Measurements from ENCODE around the gene TSPO2. TPM values are rescaled to one million over a fixed set of nuclear protein-coding genes. Genes with fewer than 3 reads are reported as not detected.

Gene TSPO2
- total RNA-seq, 3 donors from 2014 or later = not detected

DNA sequence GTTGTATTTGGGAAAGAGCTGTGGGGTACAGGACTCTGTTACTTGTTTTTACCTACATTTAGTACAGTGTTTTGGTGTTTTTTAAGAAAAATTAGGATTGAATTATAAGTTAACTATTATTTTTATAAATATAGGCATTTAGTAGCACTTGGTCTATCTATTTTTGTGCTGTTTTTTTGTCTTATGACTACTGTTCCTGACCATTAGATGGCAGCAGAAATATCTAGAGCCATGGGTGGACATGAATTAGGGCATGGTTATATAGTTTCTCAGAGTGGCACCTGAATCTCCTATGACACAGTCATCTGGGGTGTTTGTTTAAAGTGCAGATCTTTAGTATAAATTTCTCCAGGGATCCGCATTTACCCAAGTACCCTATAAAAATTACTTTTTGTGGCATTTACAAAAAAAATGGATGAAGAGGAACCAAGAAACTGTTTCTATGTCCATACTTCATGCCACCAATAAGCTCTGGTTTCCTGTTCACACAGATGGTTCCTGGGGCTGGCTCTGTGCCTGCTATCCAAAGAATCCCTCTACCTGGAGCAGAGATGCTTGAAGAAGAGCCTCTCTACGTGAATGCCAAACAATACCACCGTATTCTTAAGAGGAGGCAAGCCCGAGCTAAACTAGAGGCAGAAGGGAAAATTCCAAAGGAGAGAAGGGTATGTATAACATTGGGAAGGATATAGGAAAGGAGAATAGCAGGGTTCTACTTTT lies 50.3 kb downstream of the TSPO2 start:
- peaks cover 5% of the 10 kb centered on the region for H3K36me3 ChIP-seq
- no peak overlapping the region for H3K27ac ChIP-seq
- no peak for DNase-seq (ENCODE audit: low spot score in 2 of 2)

DNA sequence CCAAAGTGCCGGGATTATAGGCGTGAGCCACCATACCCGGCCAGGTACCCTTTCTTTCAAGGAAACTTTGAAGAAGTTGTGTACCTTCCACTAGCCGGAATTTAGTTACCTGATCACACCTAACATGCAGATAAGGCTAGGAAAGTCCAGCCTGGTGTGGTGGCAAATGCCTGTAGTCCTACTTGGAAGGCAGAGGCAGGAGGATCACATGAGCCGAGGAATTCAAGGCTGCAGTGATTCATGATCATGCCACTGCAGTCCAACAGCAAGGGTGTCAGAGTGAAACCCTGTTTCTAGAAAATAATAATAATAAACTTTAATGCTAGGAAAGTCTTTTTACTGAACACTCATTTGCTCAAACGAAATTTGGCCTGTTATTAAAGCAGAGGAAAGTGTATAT lies 51.5 kb downstream of the TSPO2 start:
- H3K4me3 ChIP-seq = no peak overlapping the region
- H3K4me1 ChIP-seq = no peaks in the 10 kb centered on the region
- intact Hi-C loops (cut with DNase I; ENCODE audit: low total_unique reads) = no loop called here
- TF ChIP-seq POLR2A (IDR thresholded peaks at IDR 0.05) = no peak
- TF ChIP-seq CTCF (IDR thresholded peaks at IDR 0.05) = no peak
- no peak for TF ChIP-seq POLR2AphosphoS5 (IDR thresholded peaks at IDR 0.05)
- no peak for DNase-seq (ENCODE audit: low spot score in 2 of 2)
- no peaks in the 10 kb centered on the region for H3K9me3 ChIP-seq
- peaks cover 5% of the 10 kb centered on the region for H3K36me3 ChIP-seq
- no peaks in the 10 kb centered on the region for H3K27me3 ChIP-seq
- H3K27ac ChIP-seq = no peak overlapping the region

More for the DNA sequence above, 50.3 kb downstream of the TSPO2 start:
- no peaks in the 10 kb centered on the region for H3K4me1 ChIP-seq
- no peak for TF ChIP-seq POLR2A (IDR thresholded peaks at IDR 0.05)
- no peak for TF ChIP-seq CTCF (IDR thresholded peaks at IDR 0.05)
- no peak for TF ChIP-seq POLR2AphosphoS5 (IDR thresholded peaks at IDR 0.05)
- no peaks in the 10 kb centered on the region for H3K27me3 ChIP-seq
- H3K9me3 ChIP-seq = no peaks in the 10 kb centered on the region
- intact Hi-C loops (cut with DNase I; ENCODE audit: low total_unique reads) = no loop called here
- no peak overlapping the region for H3K4me3 ChIP-seq

Other genes starting within 250 kb of the TSPO2 start
- gene UNC5CL, start 3.2 kb upstream of the TSPO2 start, total RNA-seq = 1 to 10 TPM; 1.1 to 2.0 (median 1.8) TPM
- not detected for gene APOBEC2, start 10.7 kb downstream of the TSPO2 start, total RNA-seq
- 10 to 100 TPM; 17.0 to 26.2 (median 22.3) TPM for gene OARD1, start 29.9 kb downstream of the TSPO2 start, total RNA-seq
- gene NFYA, start 30.5 kb downstream of the TSPO2 start, total RNA-seq = 10 to 100 TPM; 28.6 to 33.4 (median 29.8) TPM
- gene TREML1, start 111.9 kb downstream of the TSPO2 start, total RNA-seq = 1 to 10 TPM in 1 of 3 donors, under 1 TPM in 2; 0.64 to 1.3 (median 0.98) TPM
- 10 to 100 TPM in 2 of 3 donors, 1 to 10 TPM in 1; 7.7 to 31.6 (median 10.5) TPM for gene TREM2, start 120.6 kb downstream of the TSPO2 start, total RNA-seq
- under 1 TPM in 2 of 3 donors, not detected in 1; under 0.01 to 0.15 TPM for gene TREML2, start 158.7 kb downstream of the TSPO2 start, total RNA-seq
- gene TREML4, start 185.9 kb downstream of the TSPO2 start, total RNA-seq = not detected
- 1 to 10 TPM in 2 of 3 donors, under 1 TPM in 1; 0.98 to 2.8 (median 1.3) TPM for gene TREM1, start 244.2 kb downstream of the TSPO2 start, total RNA-seq